ENCODE results near the gene AP1S1. TPM values are rescaled to one million over a fixed set of nuclear protein-coding genes. Genes with fewer than 3 reads are reported as not detected.

AP1S1 gene
- total RNA-seq, 3 donors from 2014 or later = 29.6 to 55.7 (median 44.6) TPM

GRCh38 chr7:101125989-101126650 is 28.2 kb upstream of the AP1S1 start:
- no peak for TF ChIP-seq CTCF (IDR thresholded peaks at IDR 0.05)
- TF ChIP-seq POLR2A (IDR thresholded peaks at IDR 0.05) = no peak
- TF ChIP-seq POLR2AphosphoS5 (IDR thresholded peaks at IDR 0.05) = no peak
- Histone ChIP-seq H3K27ac (peak overlapping the region; percentile 71 to 86), H3K9me3 (no peaks in the 10 kb centered on the region), H3K4me1 (no peaks in the 10 kb centered on the region), H3K4me3 (peak overlapping the region in 2 of 3 donors; percentile 30 to 55), H3K36me3 (no peaks in the 10 kb centered on the region), H3K27me3 (no peaks in the 10 kb centered on the region)
- intact Hi-C loops (cut with DNase I; ENCODE audit: low total_unique reads) = no loop called here
- peak in 1 of 2 donors; percentile 47 for DNase-seq (ENCODE audit: low spot score in 2 of 2)

- peak within 1 kb of the TSS; percentile 30 to 55 (median 35) for H3K4me3 ChIP-seq
- H3K27me3 ChIP-seq = no peaks in the 10 kb centered on the region
- peak; percentile 56 to 86 for DNase-seq (ENCODE audit: low spot score in 2 of 2)
- H3K36me3 ChIP-seq = no peaks in the 10 kb centered on the region
- H3K27ac ChIP-seq = peak within 1 kb of the TSS; percentile 71 to 86
- TF ChIP-seq POLR2AphosphoS5 (IDR thresholded peaks at IDR 0.05) = peak; percentile 34 to 77 (median 68)
- TF ChIP-seq CTCF (IDR thresholded peaks at IDR 0.05) = peak in 1 of 3 donors; percentile 31
- no peak for TF ChIP-seq POLR2A (IDR thresholded peaks at IDR 0.05)
- H3K4me1 ChIP-seq = no peaks in the 10 kb centered on the region
- intact Hi-C loops (cut with DNase I; ENCODE audit: low total_unique reads) = no loop called here
- H3K9me3 ChIP-seq = no peaks in the 10 kb centered on the region
Observed at GRCh38 chr7:101126651-101127459, 27.4 kb upstream of the AP1S1 start, which contains the start of gene SERPINE1. SERPINE1 (plus strand) TSS chr7:101127104; CDS start chr7:101128394, 1,290 bp downstream.

- Histone ChIP-seq H3K4me1 (no peaks in the 10 kb centered on the region), H3K4me3 (peak overlapping the region; percentile 30 to 55 (median 35)), H3K9me3 (no peaks in the 10 kb centered on the region), H3K27me3 (no peaks in the 10 kb centered on the region), H3K36me3 (no peaks in the 10 kb centered on the region), H3K27ac (peak overlapping the region; percentile 71 to 86)
- TF ChIP-seq POLR2AphosphoS5 (IDR thresholded peaks at IDR 0.05) = no peak
- no peak for TF ChIP-seq CTCF (IDR thresholded peaks at IDR 0.05)
- no peak for TF ChIP-seq POLR2A (IDR thresholded peaks at IDR 0.05)
- no peak for DNase-seq (ENCODE audit: low spot score in 2 of 2)
- intact Hi-C loops (cut with DNase I; ENCODE audit: low total_unique reads) = no loop called here
Observed at GRCh38 chr7:101127460-101128039, 26.7 kb upstream of the AP1S1 start.

- intact Hi-C loops (cut with DNase I; ENCODE audit: low total_unique reads) = no loop called here
- Histone ChIP-seq H3K36me3 (no peaks in the 10 kb centered on the region), H3K4me1 (no peaks in the 10 kb centered on the region), H3K27me3 (no peaks in the 10 kb centered on the region), H3K27ac (no peak overlapping the region), H3K4me3 (peak overlapping the region in 1 of 3 donors; percentile 35), H3K9me3 (no peaks in the 10 kb centered on the region)
- DNase-seq (ENCODE audit: low spot score in 2 of 2) = no peak
- TF ChIP-seq CTCF (IDR thresholded peaks at IDR 0.05) (no peak), POLR2AphosphoS5 (IDR thresholded peaks at IDR 0.05) (no peak), POLR2A (IDR thresholded peaks at IDR 0.05) (no peak)
Observed at GRCh38 chr7:101128040-101128834, 26.0 kb upstream of the AP1S1 start.

Measured in breast epithelium (tissue), 4 donors.